Erythroblast (primary cell): ENCODE measurements around the gene NRIP1.

Experiments
- GATA1 ChIP-seq: IDR thresholded peaks from 2 replicates; pipeline ENCODE4 v1.6.1; 2011; ENCODE audit warnings: low read depth, mild to moderate bottlenecking, control low read depth, low read length, moderate library complexity
- POLR2A ChIP-seq: IDR thresholded peaks from 2 replicates; pipeline ENCODE4 v1.6.1; 2011; ENCODE audit warnings: mild to moderate bottlenecking, low read length

DNA sequence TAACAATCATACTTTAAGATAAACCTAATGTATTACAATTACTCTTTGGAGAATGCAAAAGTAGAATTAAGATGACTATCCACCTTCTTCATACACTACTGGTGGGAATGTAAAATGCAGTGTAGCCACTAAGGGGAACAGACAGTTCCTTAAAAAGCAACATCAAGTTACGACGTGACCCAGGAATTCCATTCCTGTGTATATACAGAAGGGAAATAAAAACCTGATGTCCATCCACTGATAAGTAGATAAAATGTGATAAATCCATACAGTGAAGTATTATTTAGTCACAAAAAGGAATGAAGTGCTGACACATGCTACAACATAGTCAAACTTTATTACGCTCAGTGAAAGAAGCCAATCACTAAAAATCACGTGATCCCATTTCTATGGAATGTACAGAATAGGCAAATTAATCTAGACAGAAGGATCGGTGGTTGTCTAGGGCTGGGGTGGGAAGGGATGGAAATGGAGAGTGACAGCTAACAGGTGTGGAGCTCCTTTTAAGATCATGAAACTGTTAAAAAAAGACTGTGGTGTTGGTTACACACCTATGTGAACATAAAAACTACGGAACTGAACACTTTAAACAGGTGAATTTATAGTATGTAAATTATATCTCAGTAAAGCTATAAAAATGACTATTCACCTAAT lies 42.1 kb downstream of the NRIP1 start:
- TF ChIP-seq POLR2A (no peak), GATA1 (no peak)
